GM21360 (cell line): ENCODE data around the gene KCNQ1.

ENCODE experiments used
- ATAC-seq: cut with Tn5 transposase; IDR thresholded peaks from one replicate; pipeline ENCODE4 v1.9.1; 2021; ENCODE audit warnings: mild to moderate bottlenecking, moderate library complexity; ENCODE audit not compliant: unreplicated experiment

Gene KCNQ1

DNA sequence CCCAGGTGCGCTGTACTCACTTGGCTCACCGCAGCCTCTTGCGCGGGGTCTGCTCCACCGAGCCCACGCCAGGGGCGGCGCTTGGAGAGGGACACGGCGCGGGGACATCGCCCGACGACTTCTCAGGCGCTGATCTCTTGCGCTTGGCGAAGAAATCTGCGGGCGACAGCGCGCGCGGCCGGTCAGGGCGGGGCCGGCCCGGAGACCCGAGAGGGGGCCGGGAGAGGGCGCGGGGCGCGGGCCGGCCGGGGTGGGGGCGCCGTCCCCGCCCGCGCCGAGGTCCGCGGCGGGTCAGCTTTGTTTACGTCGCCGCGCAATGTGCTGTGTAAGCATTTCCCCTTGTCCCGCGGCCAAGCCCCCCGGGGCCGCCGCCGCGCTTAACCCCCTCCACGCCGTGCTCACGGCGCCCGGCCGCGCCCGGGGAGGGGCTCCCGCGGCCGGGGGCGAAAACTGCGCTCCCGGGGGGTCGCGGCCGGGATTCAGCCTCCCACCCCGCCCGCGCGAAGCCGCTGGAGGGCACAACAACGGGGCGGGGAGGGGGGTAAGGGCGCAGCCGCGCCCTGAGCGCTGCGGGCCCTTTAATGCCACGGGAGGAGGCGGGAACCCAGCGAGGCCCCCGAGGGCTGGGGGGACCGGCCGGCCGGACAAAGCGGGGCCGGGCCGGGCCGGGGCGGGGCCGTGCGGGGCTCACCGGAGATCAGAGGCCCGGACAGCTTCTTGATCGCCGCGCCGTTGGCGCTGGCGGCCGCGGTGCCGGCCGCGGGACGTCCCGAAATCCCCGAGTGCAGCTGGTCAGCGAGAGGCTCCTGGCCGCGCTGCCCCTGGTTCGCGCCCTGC lies 439.4 kb downstream of the KCNQ1 start:
- ATAC-seq, result no peak

DNA sequence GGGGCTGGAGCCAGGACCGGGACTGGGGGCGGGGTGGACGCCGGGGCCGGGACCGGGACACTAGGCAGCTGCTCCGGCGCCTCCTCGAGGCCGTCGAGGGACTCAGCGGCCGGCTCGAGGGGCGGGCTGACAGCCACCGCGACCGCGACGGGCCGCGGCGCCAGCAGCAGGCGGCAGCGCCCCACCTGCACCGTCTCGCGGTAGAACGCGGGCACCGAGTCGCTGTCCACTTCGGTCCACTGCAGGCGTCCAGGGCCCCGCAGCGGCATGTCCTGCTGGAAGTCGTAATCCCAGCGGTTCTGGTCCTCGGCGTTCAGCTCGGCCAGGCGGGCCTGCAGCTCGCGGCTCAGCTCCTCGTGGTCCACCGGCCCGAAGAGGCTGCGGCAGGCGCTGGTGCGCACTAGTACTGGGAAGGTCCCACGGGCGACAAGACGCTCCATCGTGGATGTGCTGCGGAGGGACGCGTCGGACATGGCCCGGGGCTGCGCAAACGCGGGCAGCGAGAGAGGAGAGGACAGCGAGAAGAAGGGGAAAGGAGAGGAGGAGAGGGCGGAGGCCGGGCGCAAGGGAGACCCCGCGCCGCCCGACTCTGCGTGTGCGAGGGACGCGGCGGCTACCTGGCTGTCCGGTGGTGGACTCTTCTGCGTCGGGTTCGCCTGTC lies 440.3 kb downstream of the KCNQ1 start:
- no peak for ATAC-seq

DNA sequence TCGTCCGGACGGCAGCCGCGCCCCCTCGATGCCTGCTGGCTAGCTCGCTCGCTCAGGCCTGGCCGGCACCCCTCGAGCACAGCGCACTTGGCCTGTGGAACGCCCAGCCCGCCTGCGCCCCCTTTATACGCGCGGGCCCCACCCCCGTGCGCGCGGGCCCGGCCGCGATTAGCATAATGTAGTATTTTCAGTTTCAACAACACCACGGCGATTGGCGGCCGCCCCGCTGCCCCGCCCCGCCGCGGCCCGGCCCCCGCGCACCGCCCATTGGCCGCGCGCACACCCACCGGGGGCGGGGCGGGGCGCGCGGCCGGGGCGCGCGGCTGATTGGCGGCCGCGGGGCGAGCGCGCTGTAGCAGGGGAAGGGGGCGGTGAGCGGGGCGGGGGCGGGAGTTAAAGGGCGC lies 440.9 kb downstream of the KCNQ1 start, which contains the start of gene CDKN1C:
Gene CDKN1C, minus strand, starts transcription at position 98 of the 404 bp plus-strand sequence. CDS start 319 bp downstream, outside the sequence.
- ATAC-seq, result peak; percentile 66

DNA sequence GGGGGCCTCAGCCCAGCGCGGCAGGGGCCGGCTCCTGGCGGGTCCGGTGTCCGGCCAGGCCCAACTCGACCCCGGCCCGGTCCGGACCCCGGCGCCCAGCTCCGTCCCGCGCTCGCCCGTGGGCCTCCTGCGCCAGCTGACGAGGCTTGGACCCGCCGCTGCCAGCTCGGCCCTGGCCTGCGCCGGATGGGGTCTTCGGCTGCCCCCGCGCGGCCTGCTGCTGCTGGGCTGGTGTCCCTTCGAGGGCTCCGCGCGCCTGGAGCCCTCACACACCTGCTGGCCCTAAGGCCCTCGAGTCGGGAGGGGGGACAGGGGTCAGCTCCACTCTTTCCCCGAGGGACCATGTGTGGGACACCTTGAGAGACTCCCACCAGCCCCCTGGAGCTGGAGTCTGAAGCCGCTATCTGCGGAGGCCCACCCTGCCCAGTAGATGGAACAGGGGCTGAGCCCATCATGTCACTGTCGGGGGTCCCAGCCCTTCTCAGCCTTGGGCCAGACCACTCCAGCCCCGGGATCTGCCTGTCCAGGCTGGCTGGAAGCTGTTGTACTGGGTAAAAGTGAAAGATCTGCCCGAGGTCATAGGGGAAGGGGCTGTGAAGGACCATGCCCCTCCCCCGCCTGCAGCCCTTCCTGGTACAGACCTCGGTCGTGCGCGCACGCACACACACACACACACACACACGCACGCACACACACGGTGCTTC lies 441.5 kb downstream of the KCNQ1 start:
- no peak for ATAC-seq

DNA sequence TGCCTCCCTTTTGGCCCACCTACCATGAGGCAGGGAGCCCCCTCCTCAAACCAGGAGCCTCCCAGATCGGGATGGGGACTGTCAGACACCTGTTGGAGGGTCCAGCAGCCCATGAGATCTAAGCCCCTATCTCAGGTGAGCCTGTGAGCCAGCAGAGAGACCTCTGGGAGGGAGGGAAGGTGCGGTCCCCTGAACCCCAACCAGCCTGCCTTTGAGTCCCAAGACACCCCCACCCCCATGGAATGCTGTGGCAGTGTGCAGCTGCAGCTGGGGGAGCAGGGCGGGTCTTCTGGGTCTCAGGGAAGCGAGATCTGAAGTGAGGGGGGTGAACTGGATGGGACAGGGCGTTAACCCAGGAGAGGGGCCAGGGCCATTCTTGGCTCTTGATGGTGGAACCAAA lies 442.1 kb downstream of the KCNQ1 start:
- ATAC-seq, result no peak

DNA sequence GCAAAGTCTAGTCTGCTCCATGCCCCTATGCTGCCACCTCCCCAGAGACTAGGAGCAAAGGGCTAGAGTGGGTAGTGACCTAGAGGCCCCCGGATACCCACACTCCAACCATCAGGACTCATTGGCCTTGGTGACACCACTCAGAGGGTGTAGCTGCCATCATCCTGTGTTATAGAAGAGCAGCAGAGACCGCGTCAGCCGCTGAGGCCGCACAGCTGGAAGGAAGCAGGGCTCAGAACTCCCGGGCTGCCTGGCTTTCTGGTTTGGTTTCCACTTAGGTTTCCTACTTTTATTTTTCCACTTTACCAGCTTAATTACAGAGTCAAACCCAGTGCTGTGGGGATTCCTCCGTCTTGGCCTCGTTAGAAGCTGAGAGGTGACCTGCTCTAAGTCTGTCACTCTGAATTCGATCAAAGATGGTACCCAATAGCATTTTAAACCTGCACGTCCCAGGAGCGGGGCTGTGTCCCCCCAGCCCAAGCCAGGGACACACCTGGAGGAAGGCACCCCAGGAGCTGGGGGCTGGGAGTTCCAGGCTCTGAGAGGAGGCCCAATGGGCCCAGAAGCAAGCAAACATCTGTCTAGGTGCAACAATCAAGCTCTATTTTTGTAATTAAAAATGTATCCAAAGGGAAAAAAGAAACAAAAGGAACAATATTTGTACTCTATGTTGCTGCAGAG lies 442.8 kb downstream of the KCNQ1 start:
- ATAC-seq, result no peak

DNA sequence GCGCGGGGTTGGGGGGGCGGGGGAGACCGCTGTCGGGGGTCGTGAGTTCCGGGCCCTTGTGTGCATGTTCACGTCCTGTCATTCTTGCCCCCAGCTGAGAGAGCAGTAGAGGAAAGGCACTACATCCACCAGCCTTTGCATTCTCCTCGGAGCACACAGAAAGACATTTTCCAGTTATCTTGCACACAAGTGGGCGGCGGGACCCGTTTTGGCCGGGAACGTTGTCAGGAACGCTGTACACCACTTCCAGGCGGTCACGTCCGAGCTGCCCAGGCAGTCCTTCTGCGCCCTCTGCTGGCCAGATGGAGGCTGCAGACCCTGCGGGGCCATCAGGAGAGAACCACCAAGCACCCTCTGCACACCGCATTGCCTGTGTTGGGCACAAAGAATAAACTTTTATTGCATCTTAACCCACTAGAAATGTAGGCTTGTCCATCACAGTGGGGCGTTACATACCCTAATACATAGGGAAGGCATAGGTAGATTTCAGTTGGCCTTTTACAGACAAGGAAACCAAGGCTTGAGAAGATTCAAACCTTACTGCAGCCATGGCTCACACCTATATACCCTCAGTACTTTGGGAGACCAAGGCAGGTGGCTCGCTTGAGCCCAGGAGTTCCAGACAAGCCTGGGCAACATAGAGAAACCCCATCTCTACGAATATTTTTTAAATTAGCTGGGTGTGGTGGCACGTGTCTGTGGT lies 443.6 kb downstream of the KCNQ1 start:
- peak; percentile 35 for ATAC-seq

DNA sequence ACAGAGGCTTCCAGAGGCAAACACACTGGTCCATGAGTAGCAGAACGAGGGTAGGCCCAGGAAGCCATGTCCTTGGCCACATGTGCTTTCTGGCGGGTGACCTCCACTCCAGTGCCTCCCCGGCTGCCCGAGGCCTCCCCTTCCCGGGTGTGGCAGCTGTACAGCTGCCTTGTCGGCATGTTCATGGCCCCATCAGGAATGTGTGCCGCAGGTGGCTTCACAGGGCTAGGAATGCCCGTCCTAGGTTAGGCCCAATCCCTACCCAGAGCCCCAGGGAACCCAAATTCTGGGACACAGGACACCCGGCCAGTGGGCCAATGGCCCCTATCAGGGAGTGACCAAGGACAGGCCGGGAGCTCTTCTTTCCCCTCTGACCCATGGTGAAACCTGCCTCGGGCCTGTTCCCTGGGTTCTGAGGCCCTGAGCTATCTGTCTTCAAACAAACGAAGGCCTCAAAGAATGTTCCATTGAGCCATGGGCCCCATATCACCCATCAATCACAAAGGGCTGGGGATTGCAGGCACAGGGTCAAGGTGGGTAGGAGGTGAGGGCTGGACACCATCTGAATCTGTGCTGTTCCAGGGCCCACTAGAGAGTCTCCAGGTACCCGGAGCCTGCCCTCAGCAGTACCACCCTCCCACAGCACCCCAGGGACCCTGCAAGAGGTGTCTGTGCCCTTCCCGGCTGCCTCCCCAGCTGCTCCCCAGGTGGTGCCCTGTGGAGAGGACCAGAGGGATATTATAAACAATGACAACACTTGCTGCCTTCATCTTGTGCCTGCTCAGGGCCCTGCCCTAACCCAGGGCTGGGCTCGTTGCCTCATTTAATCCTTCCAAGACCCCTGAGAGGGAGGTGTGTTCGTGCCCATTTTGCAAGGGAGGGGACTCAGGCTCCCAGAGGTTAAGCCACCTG lies 444.8 kb downstream of the KCNQ1 start:
- ATAC-seq, result no peak

DNA sequence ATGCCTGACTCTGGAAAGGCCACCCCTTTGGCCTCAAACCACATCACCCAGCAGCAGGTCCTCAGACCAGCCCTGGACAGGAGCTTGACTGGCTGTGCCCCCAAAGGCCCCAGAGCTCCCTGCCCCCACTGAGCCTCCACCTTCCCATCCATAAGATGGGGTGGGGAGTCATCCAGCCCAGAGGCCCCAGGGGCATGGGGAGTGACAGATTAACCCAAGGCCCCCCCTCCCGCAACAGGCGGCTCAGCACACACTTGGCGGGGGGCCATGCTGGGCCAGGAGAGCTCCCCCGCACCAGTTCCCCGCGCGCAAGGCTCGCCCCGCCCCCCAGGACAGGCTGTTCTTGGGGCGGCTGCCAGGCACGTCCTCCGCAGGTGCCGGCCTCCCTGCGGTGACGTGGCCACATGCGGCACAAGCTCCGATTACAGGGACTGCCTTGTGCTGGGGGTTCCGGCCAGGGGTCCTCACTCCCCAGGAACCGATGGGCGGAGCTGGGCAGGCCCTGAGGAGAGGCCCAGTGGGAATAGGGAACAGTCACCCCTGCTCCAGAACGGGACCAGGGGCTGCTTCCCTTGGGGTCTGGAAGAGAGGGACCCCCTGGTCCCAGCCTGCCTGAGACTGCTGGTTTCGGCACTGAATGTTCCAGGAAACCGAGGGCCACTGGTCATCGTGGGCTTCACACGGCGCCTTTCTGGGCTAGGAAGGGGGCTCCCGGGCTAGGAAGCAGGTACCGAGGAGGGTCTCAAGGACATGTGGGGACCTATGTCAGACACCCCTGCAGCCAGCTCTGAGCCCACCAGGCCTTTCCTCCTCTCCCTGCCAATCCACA lies 445.9 kb downstream of the KCNQ1 start:
- no peak for ATAC-seq

DNA sequence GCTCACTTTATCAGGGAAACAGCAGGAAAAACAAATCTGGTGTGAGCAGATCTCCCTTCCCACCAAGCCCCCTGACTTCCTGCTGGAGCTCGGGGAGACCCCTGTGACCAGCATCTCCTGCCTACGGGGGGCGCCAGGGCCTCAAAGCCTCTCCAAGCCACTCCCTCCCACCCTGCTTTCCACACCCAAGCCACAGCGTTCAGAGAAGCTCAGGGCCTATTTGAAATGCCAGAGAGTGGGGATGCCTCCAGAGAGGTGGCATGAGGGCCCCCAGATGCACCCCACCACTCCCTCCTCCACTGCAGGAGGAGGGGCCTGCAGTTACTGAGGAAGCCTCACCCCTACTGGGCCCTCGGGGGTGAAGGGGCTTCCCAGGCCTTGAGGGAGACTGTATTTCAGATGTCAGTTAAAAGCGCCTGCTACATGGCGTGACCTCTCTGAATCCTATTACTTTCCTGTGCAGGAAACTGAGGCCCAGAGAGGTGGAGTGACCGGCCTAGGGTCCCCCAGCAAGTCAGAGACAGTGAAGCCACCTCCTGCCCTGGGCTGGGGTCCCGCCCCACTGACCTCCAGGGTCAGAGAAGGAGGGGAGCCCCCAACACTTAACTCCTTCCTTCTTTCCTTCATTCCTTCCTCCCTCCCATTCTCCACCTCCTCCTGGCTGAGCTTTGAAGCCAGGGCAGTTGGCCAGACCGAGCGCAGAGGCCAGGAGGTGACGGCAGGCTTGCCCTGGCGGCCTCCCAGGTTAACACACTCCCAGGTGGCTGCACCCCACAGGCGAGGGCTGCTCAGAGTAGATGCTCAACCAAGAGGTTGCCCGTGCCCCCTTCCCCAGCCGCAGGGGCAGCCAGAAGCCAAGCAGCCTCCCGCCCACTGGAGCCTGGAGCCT lies 446.8 kb downstream of the KCNQ1 start:
- no peak for ATAC-seq

DNA sequence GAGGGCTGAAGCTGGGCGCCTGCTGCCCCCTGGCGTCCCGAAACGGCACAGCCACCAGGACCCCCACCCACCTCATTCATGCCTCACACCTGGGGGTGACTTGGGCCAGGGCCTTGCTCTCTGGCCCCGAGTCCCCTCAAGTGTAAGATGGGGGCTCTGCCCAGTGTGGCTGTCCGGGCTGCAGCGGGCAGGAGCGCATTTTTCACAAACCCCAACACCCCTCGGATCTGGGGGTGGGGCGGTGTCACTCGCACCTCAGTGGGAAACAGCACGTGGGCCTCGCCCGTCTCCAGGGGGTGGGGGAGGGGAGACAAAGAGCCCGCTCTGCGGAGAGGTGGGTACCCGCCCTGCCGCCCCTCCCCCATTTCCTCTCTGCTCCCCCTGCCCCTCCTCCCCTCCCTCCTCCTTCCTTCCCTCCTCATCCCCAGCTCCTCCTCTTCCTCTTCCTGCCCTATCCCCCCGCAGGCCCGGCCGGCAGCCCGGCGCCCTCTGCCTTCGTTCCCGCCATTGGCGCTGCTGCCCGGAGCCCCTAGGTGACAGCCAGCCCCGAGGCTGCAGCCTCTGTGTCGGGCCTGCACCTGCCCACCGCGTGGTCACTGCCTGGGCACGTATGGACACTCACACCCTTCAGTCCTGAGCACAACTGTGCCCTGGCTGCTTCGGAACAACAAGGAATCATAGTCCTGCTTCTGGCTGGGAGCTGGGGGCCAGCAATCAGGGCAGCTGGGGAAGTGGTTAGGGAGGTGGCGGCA lies 447.6 kb downstream of the KCNQ1 start:
- ATAC-seq, result no peak

DNA sequence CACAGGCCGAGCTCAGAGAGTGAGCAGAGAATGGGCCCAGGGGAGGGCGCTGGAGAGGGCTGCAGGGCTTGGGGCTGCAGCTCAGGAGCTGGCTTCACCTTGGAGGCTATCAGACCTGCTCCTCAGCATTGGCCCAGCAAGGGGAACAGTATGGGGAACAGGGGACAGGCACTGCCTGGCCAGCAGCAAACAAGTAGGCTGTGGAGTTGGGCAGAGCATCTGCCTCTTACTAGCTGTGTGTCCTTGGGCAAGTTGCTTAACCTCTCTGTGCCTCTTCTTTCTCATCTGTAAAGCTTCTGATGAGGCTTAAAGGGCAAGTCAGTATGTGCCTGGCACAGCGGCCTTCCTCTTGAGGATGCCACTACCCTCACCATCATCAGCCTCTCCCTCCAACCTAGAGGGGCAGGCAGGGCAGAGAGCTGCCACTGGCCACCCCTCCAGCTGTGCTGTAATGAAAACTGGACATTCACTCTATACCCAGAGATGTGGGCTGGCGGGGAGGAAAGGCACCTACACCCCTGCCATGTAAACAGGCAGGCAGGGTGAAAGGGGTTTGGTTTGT lies 448.2 kb downstream of the KCNQ1 start:
- ATAC-seq, result no peak

DNA sequence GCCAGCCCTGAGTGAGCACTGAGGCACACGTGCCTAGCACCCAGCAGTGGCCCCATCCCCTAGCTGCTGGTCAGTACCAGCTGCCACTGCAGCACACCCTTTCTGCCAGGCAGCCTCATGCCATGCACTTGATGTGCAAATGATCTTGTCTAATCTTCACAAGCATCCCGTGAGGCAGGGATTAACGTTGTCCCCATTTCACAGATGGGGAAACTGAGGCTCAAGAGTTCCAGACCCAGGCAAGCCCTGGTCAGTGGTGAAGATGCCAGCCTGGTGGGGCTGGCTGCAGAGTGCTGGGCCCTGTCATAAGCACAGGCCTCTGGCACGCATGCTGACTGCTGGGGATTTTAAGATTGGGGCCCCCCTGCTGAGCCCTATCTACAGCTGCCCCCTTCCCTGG lies 449.1 kb downstream of the KCNQ1 start:
- ATAC-seq, result no peak

DNA sequence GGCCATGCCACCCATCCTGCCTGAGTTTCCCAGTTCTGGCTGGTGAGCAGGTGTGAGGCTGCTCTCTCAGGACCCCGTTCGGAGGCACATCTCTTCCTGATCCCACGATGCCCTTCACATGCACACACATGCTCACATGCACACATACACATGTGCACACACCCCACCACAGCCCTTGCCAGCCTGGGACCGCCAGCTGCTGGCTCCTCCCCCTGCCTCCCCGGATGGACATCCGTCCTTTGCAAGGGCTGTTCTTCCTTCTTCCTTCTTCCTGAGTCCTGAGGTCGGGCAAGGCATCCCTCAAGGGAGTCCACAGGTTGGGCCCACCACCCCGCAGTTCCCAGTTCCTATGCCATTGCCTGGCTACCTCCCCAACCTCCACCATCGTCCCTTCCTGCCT lies 451.2 kb downstream of the KCNQ1 start:
- no peak for ATAC-seq

DNA sequence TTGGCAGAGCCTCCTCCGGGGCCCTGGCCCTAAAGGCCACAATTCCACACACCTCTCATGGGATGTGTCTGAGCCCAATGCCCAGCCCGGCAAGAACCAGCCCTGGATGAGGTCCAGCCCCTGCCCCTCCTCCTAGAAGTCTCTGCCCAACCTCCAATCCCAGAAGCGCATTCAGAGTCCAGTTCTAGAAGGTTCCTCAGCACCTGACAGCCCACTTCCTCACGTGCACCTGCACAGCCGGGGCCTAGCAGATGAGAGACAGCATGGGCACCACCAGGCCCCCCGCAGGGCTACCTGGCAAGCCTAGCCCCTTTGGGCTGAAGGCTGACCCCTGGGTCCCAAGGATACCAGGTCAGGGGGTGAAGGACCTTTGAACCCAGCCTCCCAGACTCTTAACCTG lies 452.2 kb downstream of the KCNQ1 start:
- no peak for ATAC-seq

DNA sequence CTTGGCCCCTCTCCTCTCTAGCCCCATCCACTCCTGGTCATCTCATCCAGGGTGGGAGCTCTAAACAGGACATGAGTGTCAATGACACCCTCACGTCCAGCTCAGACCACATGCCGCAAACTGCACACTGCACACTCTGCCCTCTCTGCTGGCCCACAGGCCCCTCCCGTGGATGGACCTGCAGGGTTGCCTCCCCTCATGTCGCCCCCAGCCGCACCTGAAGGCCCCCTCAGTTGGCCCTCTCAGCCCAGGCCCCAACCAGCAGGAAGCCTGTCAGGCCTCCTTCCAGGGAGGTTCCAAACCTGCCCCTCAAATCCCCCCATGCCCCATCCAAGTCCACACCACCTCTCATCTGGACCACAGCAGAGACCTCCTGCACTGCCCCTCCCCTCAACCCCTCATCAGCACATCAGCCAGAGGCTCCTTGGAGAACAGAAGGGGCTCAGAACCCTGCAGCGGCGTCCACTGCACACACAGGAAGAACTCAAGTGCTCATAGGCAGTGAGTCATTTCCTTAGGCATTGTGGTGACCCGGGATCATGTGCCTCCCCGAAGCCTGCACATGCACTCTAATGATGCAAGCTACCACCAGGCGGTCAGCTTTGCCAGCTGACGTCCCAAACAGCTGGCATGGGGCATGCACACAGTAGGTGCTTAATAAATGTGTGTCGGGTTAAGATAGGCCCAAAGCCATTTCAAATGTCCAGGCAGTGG lies 453.7 kb downstream of the KCNQ1 start:
- ATAC-seq, result no peak
